ENCODE measurements around the gene VPS4A. TPM values are rescaled to one million over a fixed set of nuclear protein-coding genes. Genes with fewer than 3 reads are reported as not detected.

The VPS4A gene
- total RNA-seq, 1 experiment from 2014 or later, result 23.9 TPM

GRCh38 chr16:69319826-69320739, 8.9 kb downstream of the VPS4A start:
- Histone ChIP-seq H3K4me1 (ENCODE audit: control insufficient read depth, insufficient read depth, low read length) (peaks cover 10% of the 10 kb centered on the region), H3K36me3 (ENCODE audit: control insufficient read depth, insufficient read depth, low read length) (no peaks in the 10 kb centered on the region; the same call in 1 of the 2 replicates), H3K27ac (ENCODE audit: low read length) (no peak overlapping the region), H3K27me3 (ENCODE audit: control insufficient read depth, insufficient read depth, low read length) (no peaks in the 10 kb centered on the region), H3K9me3 (ENCODE audit: control insufficient read depth, insufficient read depth, low read depth, low read length) (no peaks in the 10 kb centered on the region), H3K4me3 (ENCODE audit: low read depth in 2 of 2, low read length in 2 of 2) (no peak overlapping the region)
- DNase-seq (ENCODE audit: low read depth, low spot score), result no peak
- ATAC-seq, result no peak
- BruUV-seq (replicated peaks), result no TSS peak
- in situ Hi-C loops (cut with HindIII; ENCODE audit: low pct_unique_long_range_greater_than_20kb, low sequenced_read_pairs) (no loop called here), intact Hi-C loops (cut with micrococcal nuclease; ENCODE audit: unreplicated experiment) (no loop called here)
- POLR2A ChIA-PET, result no interaction called here
- CTCF ChIA-PET, result no interaction called here
- TF ChIP-seq REST (IDR thresholded peaks at IDR 0.05; ENCODE audit: insufficient read depth in 1 of 2, low read depth in 2 of 2, low read length in 1 of 2) (no peak), CTCF (IDR thresholded peaks at IDR 0.05) (no peak), POLR2AphosphoS5 (IDR thresholded peaks at IDR 0.05; ENCODE audit: low read depth, low read length) (no peak), TCF7L2 (IDR thresholded peaks at IDR 0.05; ENCODE audit: low read depth, low read length) (no peak), SIN3A (IDR thresholded peaks at IDR 0.05; ENCODE audit: borderline replicate concordance, insufficient read depth, low read depth, low read length) (no peak)

- BruUV-seq (replicated peaks), result no TSS peak
- intact Hi-C loops (cut with micrococcal nuclease; ENCODE audit: unreplicated experiment) (no loop called here), in situ Hi-C loops (cut with HindIII; ENCODE audit: low pct_unique_long_range_greater_than_20kb, low sequenced_read_pairs) (no loop called here)
- Histone ChIP-seq H3K9me3 (ENCODE audit: control insufficient read depth, insufficient read depth, low read depth, low read length) (no peaks in the 10 kb centered on the region), H3K27ac (ENCODE audit: low read length) (no peak overlapping the region), H3K27me3 (ENCODE audit: control insufficient read depth, insufficient read depth, low read length) (no peaks in the 10 kb centered on the region), H3K4me3 (ENCODE audit: low read depth in 2 of 2, low read length in 2 of 2) (no peak overlapping the region), H3K36me3 (ENCODE audit: control insufficient read depth, insufficient read depth, low read length) (no peaks in the 10 kb centered on the region; the same call in 1 of the 2 replicates), H3K4me1 (ENCODE audit: control insufficient read depth, insufficient read depth, low read length) (peaks cover 10% of the 10 kb centered on the region)
- ChIA-PET POLR2A (no interaction called here), CTCF (no interaction called here)
- ATAC-seq (no peak), DNase-seq (ENCODE audit: low read depth, low spot score) (no peak)
- TF ChIP-seq SIN3A (IDR thresholded peaks at IDR 0.05; ENCODE audit: borderline replicate concordance, insufficient read depth, low read depth, low read length) (no peak), CTCF (IDR thresholded peaks at IDR 0.05) (no peak), TCF7L2 (IDR thresholded peaks at IDR 0.05; ENCODE audit: low read depth, low read length) (no peak), POLR2AphosphoS5 (IDR thresholded peaks at IDR 0.05; ENCODE audit: low read depth, low read length) (no peak), REST (IDR thresholded peaks at IDR 0.05; ENCODE audit: insufficient read depth in 1 of 2, low read depth in 2 of 2, low read length in 1 of 2) (no peak)
These were observed 9.6 kb downstream of the VPS4A start for GRCh38 chr16:69320740-69321073.
